ENCODE results near the gene ANKDD1A.

Gene ANKDD1A

DNA sequence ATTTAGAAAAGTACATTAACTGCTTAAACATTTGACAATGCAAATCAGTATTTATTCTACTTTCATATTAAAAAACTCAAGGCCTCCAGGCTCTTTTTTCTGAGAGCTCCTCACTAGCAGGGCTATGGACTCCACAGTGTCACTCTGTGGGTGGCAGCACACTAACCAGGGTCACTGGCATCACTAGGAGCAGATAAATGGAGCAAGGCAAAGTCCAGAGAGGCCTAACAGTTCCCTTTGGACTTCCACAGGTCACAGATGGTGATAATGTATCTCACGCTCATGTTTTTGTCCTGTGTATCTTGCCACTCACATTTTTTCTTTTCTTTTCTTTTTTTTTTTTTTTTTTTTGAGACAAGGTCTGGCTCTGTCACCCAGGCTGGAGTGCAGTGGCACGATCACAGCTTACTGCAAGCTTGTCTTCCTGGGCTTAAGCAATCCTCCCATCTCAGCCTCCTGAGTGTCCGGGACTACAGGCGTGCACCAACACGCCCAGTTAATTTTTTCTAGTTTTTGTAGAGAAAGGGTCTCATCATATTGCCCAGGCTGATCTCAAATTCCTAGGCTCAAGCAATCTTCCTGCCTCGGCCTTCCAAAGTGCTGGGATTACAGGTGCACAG lies 70.2 kb downstream of the ANKDD1A start:
- DNase-seq: no peak

DNA sequence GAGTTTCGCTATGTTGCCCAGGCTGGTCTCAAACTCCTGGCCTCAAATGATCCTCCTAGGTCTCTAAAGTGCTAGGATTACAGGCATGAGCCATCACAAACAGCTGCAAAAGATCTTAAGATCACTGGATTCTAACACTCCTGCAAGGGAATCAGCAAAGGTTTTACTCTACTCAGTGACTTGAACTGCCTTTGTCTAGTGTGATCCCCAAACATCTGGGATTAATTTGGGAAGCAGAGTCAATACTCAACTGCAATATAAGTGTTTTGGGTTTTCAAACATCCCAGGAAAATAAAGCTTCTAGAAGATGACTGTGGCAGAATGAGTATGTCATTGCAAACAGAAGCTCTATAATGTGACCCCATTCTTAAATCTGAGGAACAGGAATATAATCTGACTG lies 70.8 kb downstream of the ANKDD1A start:
- DNase-seq: no peak

DNA sequence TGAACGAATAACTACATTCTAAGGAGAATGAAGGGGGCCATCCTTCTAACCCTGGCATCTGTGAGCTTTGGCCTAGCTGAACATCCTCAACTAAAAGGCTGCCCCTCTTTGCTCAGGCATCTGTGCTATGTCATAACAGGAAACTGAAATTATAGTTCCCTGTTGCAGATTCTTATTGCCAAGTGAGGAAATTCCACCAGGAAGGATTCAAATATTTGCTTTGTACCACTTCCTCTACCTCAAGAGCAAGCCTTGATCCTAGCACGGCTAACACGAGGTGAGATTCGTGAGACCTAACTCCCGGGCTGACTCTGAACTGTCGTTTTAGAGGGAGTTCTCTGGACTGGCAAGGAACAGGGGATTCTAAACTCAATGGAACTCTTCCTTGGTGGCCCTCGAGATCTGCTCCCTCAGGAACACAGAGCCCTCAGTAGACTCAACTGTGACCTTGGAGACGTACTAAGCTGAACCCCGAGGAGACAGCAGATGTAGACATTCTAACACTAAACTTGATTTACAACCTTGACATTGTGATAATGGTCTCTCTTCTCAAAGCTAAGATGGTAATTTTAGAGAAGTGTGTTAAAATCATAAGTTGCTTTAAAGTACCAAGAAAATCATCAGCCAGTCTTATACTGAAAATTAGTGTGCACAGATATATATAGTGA lies 73.8 kb downstream of the ANKDD1A start:
- DNase-seq: no peak

DNA sequence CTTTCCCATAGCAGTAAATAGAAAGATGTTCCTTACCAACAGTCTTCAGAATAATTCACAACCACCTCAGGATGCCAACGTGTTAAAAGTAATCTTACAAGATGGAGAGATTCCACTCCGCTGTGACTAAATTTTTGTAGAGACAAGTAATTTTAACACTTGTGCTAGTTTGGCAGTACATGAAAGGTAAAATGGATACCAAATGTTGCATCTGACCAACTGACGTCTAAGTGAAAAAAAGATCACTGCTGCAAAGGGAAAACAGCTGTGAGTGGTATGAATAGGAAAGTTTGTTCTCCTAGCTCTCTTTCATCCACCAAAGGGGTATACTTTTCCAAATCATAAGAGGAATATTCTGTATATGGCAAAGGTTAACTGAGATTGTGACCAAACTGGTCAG lies 75.4 kb downstream of the ANKDD1A start:
- DNase-seq: no peak

DNA sequence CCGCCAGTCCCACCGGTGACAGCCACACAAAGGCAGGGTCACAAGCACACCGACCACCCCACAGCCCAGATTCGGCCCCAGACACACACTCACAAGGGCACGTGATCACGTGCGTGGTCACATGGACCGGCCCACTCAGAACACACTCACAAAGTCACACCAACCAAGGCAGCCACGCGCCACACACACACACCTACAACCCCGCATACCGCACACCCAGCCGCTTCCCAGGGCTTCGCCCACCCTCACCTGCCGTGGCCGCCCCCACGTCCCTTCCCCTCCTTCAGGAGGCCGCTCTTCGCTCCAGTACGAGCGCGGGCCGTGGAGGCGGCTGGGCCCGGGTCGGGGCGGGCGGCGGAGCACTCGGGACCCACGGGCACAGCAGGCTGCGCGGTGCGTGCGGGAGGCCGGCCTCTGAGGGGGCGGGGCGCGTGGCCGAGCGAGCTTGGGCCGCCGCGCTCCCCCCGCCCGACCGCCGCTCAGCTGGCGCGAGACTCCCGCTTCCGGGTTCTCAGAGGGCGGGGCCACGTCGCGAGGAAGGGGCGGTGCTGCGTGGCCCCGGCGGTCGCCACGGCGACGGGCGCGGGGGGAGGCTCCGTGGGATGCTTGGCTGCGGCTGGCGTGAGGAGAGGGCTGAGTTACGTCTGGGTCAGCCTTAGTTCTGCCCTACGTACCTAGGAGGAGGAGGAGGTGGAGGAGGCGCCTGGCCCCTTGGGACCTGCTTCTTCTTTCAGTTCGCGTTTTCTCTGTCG lies 77.9 kb downstream of the ANKDD1A start, which contains the start of gene SPG21:
SPG21 (minus strand) TSS at position 499 of the 752 bp plus-strand sequence. CDS start 6,345 bp downstream, outside the sequence.
- peak; percentile 91 to 93 for DNase-seq

GRCh38 chr15:64990168-64990470 lies 78.4 kb downstream of the ANKDD1A start:
- DNase-seq: no peak

DNA sequence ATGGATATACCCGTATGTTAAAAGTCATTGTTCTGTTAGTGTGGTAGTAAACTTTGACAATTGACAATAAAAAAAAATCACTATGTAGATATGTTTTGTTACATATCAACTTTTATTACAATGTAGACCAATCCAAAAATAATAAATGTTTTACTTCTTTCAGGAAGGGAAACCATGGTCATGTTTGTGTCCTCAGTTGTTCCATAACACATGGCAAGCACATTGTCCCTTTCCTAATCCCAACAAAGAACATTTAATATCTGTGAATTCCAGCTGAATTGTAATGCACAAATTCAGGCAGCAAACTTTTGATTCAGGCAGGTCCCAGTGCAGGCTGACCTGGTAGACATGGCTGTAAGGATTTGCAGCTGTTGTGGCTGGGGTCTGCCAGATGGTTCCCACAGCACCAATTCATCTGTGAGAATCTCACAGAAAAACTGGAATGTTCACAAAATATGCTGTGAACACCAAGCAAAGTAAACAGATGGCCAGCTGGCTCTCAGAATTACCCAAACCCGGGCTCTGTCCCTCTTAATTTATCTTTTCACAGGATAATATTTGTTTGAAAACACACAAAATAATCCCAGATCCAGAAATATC lies 79.9 kb downstream of the ANKDD1A start:
- DNase-seq: no peak

DNA sequence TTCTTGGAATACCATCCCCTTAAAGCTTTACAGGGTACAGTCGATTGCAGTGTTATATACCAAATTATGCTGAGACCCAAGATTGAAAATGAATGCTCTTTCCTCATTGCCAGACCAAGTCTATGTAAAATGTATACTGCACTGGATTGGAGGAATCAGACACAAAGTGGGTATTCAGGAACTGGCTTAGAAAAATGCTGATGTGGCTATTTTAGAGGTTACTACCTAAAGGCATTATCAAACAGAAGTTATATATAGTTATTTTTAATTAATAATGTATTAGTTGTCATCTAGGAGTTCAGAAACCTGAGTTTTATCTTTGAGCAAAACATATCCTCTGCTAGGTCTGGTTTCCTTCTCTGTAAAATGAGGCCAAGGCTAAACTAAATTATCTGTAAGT lies 81.6 kb downstream of the ANKDD1A start:
- DNase-seq: no peak

DNA sequence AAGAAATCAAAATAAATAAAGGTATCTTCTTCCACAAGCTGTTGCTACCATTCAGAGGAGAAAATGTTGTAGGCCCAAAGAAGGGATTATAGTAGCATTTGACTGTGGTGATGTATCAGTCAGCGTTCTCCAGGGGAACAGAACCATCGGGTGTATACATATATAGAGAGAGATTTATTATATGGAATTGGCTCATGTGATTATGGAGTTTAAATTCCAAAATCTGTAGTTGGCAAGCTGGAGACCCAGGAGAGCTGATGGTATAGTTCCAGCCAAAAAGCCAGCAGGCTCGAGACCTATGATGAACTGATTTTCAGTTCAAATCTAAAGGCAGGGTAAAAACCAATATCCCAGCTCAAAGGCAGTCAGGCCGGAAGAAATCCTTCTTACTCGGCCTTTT lies 85.4 kb downstream of the ANKDD1A start:
- no peak for DNase-seq

DNA sequence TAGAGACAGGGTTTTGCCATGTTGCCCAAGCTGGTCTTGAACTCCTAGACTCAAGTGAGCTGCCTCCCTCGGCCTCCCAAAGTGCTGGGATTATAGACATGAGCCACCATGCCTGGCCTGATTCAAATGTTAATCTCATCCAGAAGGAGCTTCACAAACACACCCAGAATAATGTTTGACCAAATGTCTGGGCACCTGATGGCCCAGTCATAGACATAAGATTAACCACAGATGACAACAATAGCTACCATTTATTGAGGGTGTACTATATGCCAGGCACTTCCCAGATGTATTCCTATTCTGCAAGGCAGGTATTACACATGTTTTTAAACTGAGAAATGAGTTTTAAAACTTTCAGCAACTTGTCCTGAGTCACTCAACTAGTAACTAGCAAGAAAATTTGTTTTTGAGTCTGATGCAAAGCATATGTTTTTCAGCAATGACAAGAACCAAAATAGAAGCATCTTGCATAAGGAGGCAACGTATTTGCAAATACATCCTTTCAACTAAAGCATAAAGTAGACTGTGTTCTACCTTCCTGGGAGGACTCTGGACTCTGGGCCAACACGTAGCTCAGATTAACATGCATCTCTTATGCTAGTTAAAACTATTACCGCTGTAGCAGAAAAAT lies 86.2 kb downstream of the ANKDD1A start:
- DNase-seq: no peak

DNA sequence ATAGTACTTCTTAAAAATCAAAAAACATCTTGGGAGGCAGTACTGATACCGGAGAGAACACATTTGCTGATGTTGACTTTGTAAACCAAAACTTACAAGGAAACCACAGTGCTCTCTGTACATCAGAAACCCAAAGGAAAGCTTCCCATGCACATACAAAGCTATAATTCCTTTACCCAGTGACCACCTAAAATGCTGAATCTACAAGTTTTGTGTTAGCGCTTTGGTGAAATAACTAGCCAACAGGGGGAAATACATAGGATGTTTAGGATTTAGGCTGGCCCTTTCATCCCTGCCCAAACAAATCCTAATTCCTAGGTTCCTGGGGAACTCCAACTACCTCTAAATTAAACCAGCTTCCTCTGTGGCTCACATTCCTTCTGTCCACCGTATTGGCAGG lies 93.3 kb downstream of the ANKDD1A start:
- no peak for DNase-seq

DNA sequence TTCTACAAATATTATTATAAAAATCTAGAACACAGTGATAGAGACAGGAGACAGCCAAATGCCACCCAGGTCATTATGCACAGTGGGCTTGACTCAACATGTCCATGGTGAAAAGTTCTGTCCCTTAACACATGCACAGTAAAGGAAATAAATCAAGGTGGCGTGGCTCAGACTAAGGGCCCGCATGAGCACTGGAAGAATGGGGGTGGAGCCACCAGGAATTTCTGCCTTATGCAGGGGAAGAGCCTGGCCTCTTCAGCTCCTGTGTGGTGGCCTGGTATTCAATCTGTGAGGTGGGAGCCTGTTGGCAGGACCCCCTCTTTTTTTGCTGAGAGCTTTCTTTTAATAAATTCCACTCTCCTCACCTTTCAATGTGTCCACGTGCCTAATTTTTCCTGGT lies 95.2 kb downstream of the ANKDD1A start:
- no peak for DNase-seq

Data from CD4-positive, alpha-beta T cell treated with Interferon alpha-2 for 1 hour (primary cell).